ENCODE results near the gene TTLL10.

GRCh38 chr1:1134300-1134970 is 39.2 kb upstream of the TTLL10 start:
- TF ChIP-seq CTCF (IDR thresholded peaks at IDR 0.05; ENCODE audit: poor library complexity, severe bottlenecking) (no peak), POLR2AphosphoS5 (IDR thresholded peaks at IDR 0.05) (no peak), EZH2 (IDR thresholded peaks at IDR 0.05; ENCODE audit: borderline replicate concordance, insufficient read depth, low read length, poor library complexity, severe bottlenecking) (no peak), EP300 (conservative IDR thresholded peaks at IDR 0.05; ENCODE audit: poor library complexity, severe bottlenecking) (no peak), RAD21 (conservative IDR thresholded peaks at IDR 0.05) (no peak)
